Left lung (tissue), 10 donors: Measurements from ENCODE around the gene ZNF524. TPM values are rescaled to one million over a fixed set of nuclear protein-coding genes. Genes with fewer than 3 reads are reported as not detected.
A peak's percentile ranks its signal among the peaks of the same experiment; 100 is the strongest.

Experiments
- ATAC-seq: fragments of 200-7000 bp; cut with Tn5 transposase; one replicate; pipeline ENCODE4 v1.9.1; 2020; ENCODE audit warnings: moderate library complexity
- DNase-seq, 4 donors: peaks; one replicate each; pipeline ENCODE4 v3.0.0-alpha.2; 2013 to 2020
- H3K27ac ChIP-seq, 2 donors: fragments of 200-600 bp; sonication (generic) in 1 of 2; one replicate each; pipeline versions ENCODE4 v1.5.0 to v1.8.0; 2020 to 2021
- H3K27me3 ChIP-seq, 2 donors: fragments of 200-600 bp; sonication (generic) in 1 of 2; one replicate each; pipeline versions ENCODE4 v1.5.0 to v1.8.0; 2020 to 2021
- H3K36me3 ChIP-seq, 2 donors: fragments of 200-600 bp; sonication (generic) in 1 of 2; one replicate each; pipeline versions ENCODE4 v1.5.0 to v1.8.0; 2020 to 2021
- H3K4me1 ChIP-seq, 2 donors: fragments of 200-600 bp; one replicate each; pipeline ENCODE4 v1.8.0; 2021
- H3K4me3 ChIP-seq, 2 donors: fragments of 200-600 bp; sonication (generic) in 1 of 2; one replicate each; pipeline versions ENCODE4 v1.5.0 to v1.8.0; 2020 to 2021; ENCODE audit warnings: mild to moderate bottlenecking in 1 of 2
- H3K9me3 ChIP-seq, 2 donors: fragments of 200-600 bp; sonication (generic) in 1 of 2; one replicate each; pipeline versions ENCODE4 v1.5.0 to v1.8.0; 2020 to 2021
- CTCF ChIP-seq, 2 donors: fragments of 200-600 bp; sonication (generic) in 1 of 2; IDR thresholded peaks; one replicate each; pipeline versions ENCODE4 v1.5.0 to v1.8.0; 2021; ENCODE audit warnings: antibody characterized with exemption in 2 of 2
- intact Hi-C, 2 donors: fragments of 100-400 bp; cut with DNase I; formaldehyde crosslinking; loops; one replicate each; pipeline versions ENCODE4 v1.11.2 to v1.14.2; 2022
- polyA plus RNA-seq, 6 donors: library from polyadenylated mRNA; unstranded; fragments of 120-200 nt; gene quantifications; one replicate each; pipeline ENCODE4 v1.2.1, GENCODE V29; 2013; ENCODE audit not compliant: insufficient read length in 6 of 6
- total RNA-seq, 2 donors: library from RNA; stranded (reverse); fragmentation: NEBNext Ultra II Directional; extraction: Animal tissue kit (Norgen Biotek cat#: 25700); gene quantifications; one replicate each; pipeline ENCODE4 v1.2.1, GENCODE V29; 2021
- donor health status: DM: no; HTN: yes; CAD: no.
- donor health status: DM: no; HTN: no; CAD: no.

ZNF524 gene
- total and polyA plus RNA-seq, 8 donors: 4.9 to 22.4 (median 7.8) TPM

- Histone ChIP-seq H3K27me3 (no peaks in the 10 kb centered on the region), H3K36me3 (peaks cover 0 to 16% of the 10 kb centered on the region in 2 donors), H3K9me3 (no peaks in the 10 kb centered on the region), H3K4me3 (no peak overlapping the region), H3K4me1 (peaks cover 7 to 54% of the 10 kb centered on the region in 2 donors), H3K27ac (no peak overlapping the region)
- DNase-seq: peak in 1 of 4 donors; percentile 82
- intact Hi-C loops: loop anchor here in 1 of 2 donors (10.0 kb wide), 1 partner anchor 88 kb away; no protein-coding TSS in a partner anchor
- TF ChIP-seq CTCF (IDR thresholded peaks at IDR 0.05): no peak
- ATAC-seq: no peak
Measured at GRCh38 chr19:55602104-55603001, 2.3 kb downstream of the ZNF524 start.

- no peak for TF ChIP-seq CTCF (IDR thresholded peaks at IDR 0.05)
Measured at GRCh38 chr19:55603115-55603514, 3.0 kb downstream of the ZNF524 start.

GRCh38 chr19:55603581-55604292, 3.6 kb downstream of the ZNF524 start:
- Histone ChIP-seq H3K27me3 (no peaks in the 10 kb centered on the region), H3K36me3 (peaks cover 0 to 14% of the 10 kb centered on the region in 2 donors), H3K9me3 (no peaks in the 10 kb centered on the region), H3K4me1 (peaks cover 7 to 68% of the 10 kb centered on the region in 2 donors), H3K27ac (peak overlapping the region; percentile 91 to 95), H3K4me3 (peak overlapping the region in 1 of 2 donors; percentile 74)
- no peak for DNase-seq
- intact Hi-C loops: loop anchor here in 1 of 2 donors (10.0 kb wide), 1 partner anchor 89 kb away; no protein-coding TSS in a partner anchor
- no peak for TF ChIP-seq CTCF (IDR thresholded peaks at IDR 0.05)
- no peak for ATAC-seq

More at GRCh38 chr19:55603115-55603514, 3.0 kb downstream of the ZNF524 start:
- no peak overlapping the region for H3K27ac ChIP-seq
- intact Hi-C loops: loop anchor here in 1 of 2 donors (10.0 kb wide), 1 partner anchor 88 kb away; no protein-coding TSS in a partner anchor
- H3K27me3 ChIP-seq: no peaks in the 10 kb centered on the region
- H3K36me3 ChIP-seq: peaks cover 0 to 13% of the 10 kb centered on the region in 2 donors
- H3K4me1 ChIP-seq: peaks cover 7 to 62% of the 10 kb centered on the region in 2 donors
- DNase-seq (peak in 1 of 4 donors; percentile 62), ATAC-seq (no peak)
- no peaks in the 10 kb centered on the region for H3K9me3 ChIP-seq
- H3K4me3 ChIP-seq: no peak overlapping the region

- intact Hi-C loops: loop anchor here in 1 of 2 donors (10.0 kb wide), 1 partner anchor 90 kb away; no protein-coding TSS in a partner anchor
- H3K4me3 ChIP-seq: peak overlapping the region; percentile 65 to 74
- no peaks in the 10 kb centered on the region for H3K27me3 ChIP-seq
- peaks cover 7 to 77% of the 10 kb centered on the region in 2 donors for H3K4me1 ChIP-seq
- peaks cover 0 to 28% of the 10 kb centered on the region in 2 donors for H3K36me3 ChIP-seq
- no peaks in the 10 kb centered on the region for H3K9me3 ChIP-seq
- peak; percentile 95 to 98 (median 98) for DNase-seq
- ATAC-seq: peak; percentile 83
- no peak for TF ChIP-seq CTCF (IDR thresholded peaks at IDR 0.05)
- peak overlapping the region; percentile 91 to 95 for H3K27ac ChIP-seq
Measured at GRCh38 chr19:55605207-55605636, 5.1 kb downstream of the ZNF524 start.
